NCI-H524 treated with DMSO at 0.1 percent for 48 hours (cell line): ENCODE data around the gene PLPPR5.
"Not testable (repeated sequence)": the region's sequence is repeated elsewhere in the genome, so short reads cannot be mapped to it uniquely, and the experiment has no call there.

Experiments
- DNase-seq: peaks from one replicate; lab custom pipeline; 2025; lab: John Stamatoyannopoulos, UW

The PLPPR5 gene

GRCh38 chr1:99004861-99005442, at the start of gene PLPPR5:
TSS of gene PLPPR5 (minus strand) at chr1:99004861. CDS start at chr1:99004671, 190 bp downstream.
- DNase-seq, result no peak

GRCh38 chr1:99051611-99052283, 47.1 kb upstream of the PLPPR5 start:
- no peak for DNase-seq

- DNase-seq, result no peak
Measured at GRCh38 chr1:99049745-99050144, 45.1 kb upstream of the PLPPR5 start.

- DNase-seq, result not testable (repeated sequence)
Measured at GRCh38 chr1:99036746-99037145, 32.1 kb upstream of the PLPPR5 start.

- DNase-seq, result no peak
Measured at GRCh38 chr1:99018313-99018712, 13.7 kb upstream of the PLPPR5 start.

- DNase-seq, result no peak
Measured at GRCh38 chr1:99017655-99018054, 13.0 kb upstream of the PLPPR5 start.

GRCh38 chr1:99010679-99011078, 6.0 kb upstream of the PLPPR5 start:
- DNase-seq, result no peak

- DNase-seq, result no peak
Measured at GRCh38 chr1:99007366-99007765, 2.7 kb upstream of the PLPPR5 start.

GRCh38 chr1:99005537-99005942, 879 bp upstream of the PLPPR5 start:
- no peak for DNase-seq

- no peak for DNase-seq
Measured at GRCh38 chr1:99004254-99004860, 304 bp downstream of the PLPPR5 start.

- DNase-seq, result no peak
Measured at GRCh38 chr1:99003581-99004253, 944 bp downstream of the PLPPR5 start.

GRCh38 chr1:98992844-98993243, 11.8 kb downstream of the PLPPR5 start:
- no peak for DNase-seq

- DNase-seq, result no peak
Measured at GRCh38 chr1:98991127-98992012, 13.3 kb downstream of the PLPPR5 start.

- DNase-seq, result no peak
Measured at GRCh38 chr1:98989556-98989907, 15.1 kb downstream of the PLPPR5 start.

- DNase-seq, result no peak
Measured at GRCh38 chr1:98988904-98989555, 15.6 kb downstream of the PLPPR5 start.

- DNase-seq, result no peak
Measured at GRCh38 chr1:98985687-98986086, 19.0 kb downstream of the PLPPR5 start.

- DNase-seq, result no peak
Measured at GRCh38 chr1:98981917-98982513, 22.6 kb downstream of the PLPPR5 start.

GRCh38 chr1:98979463-98979862, 25.2 kb downstream of the PLPPR5 start:
- DNase-seq, result no peak

- DNase-seq, result no peak
Measured at GRCh38 chr1:98975810-98976209, 28.9 kb downstream of the PLPPR5 start.

- no peak for DNase-seq
Measured at GRCh38 chr1:98975113-98975512, 29.5 kb downstream of the PLPPR5 start.
